T-helper 2 cell treated with Interferon-gamma antibody and Interleukin-4, amounts not matched to agents 100 ng/mL and 5 ng/mL, for 36 hours (primary cell): ENCODE data around the gene ACTR6. TPM values are rescaled to one million over a fixed set of nuclear protein-coding genes. Genes with fewer than 3 reads are reported as not detected.
"Not testable (repeated sequence)": the region's sequence is repeated elsewhere in the genome, so short reads cannot be mapped to it uniquely, and the experiment has no call there.

Experiments
- intact Hi-C: fragments of 100-400 bp; cut with micrococcal nuclease; formaldehyde crosslinking; loops from one replicate; pipeline ENCODE4 v1.15.1; 2023
- total RNA-seq: library from RNA; stranded (reverse); gene quantifications from 2 replicates; pipeline ENCODE4 v1.2.3, GENCODE V29; 2022

The ACTR6 gene
- total RNA-seq: 29.2 and 33.6 TPM in 2 replicates

- intact Hi-C loops: loop anchor here (1.0 to 5.0 kb wide), 6 partner anchors 36 to 1698 kb away; partner anchors contain the start of genes BLTP3B, DEPDC4, SCYL2 and TMPO
These were observed at the start of gene ACTR6 for GRCh38 chr12:100200463-100201181. Gene ACTR6 (plus strand): TSS chr12:100200815. CDS start chr12:100200852, 37 bp downstream.

GRCh38 chr12:100151769-100152168 lies 48.8 kb upstream of the ACTR6 start:
- intact Hi-C loops: loop anchor here (10.0 kb wide), 2 partner anchors 253 to 403 kb away; no protein-coding TSS in a partner anchor

- intact Hi-C loops: loop anchor here (10.0 kb wide), 2 partner anchors 252 to 402 kb away; no protein-coding TSS in a partner anchor
These were observed 47.5 kb upstream of the ACTR6 start for GRCh38 chr12:100153131-100153530.

- intact Hi-C loops: loop anchor here (1.0 to 10.0 kb wide), 4 partner anchors 11 to 400 kb away; partner anchors contain the start of gene ACTR6
These were observed 46.0 kb upstream of the ACTR6 start for GRCh38 chr12:100154474-100155247.

GRCh38 chr12:100156731-100157426 lies 43.7 kb upstream of the ACTR6 start:
- intact Hi-C loops: loop anchor here (10.0 kb wide), 2 partner anchors 248 to 398 kb away; no protein-coding TSS in a partner anchor

- intact Hi-C loops: loop anchor here (10.0 kb wide), 2 partner anchors 247 to 397 kb away; no protein-coding TSS in a partner anchor
These were observed 43.2 kb upstream of the ACTR6 start for GRCh38 chr12:100157427-100157821.

- intact Hi-C loops: loop anchor here (10.0 kb wide), 2 partner anchors 246 to 396 kb away; no protein-coding TSS in a partner anchor
These were observed 42.1 kb upstream of the ACTR6 start for GRCh38 chr12:100158535-100158934.

GRCh38 chr12:100159391-100160104 lies 41.1 kb upstream of the ACTR6 start:
- intact Hi-C loops: loop anchor here (10.0 kb wide), 2 partner anchors 245 to 395 kb away; no protein-coding TSS in a partner anchor

GRCh38 chr12:100163416-100164152 lies 37.0 kb upstream of the ACTR6 start:
- intact Hi-C loops: loop anchor here (1.0 to 2.0 kb wide), 2 partner anchors 21 to 37 kb away; partner anchors contain the start of genes ACTR6 and BLTP3B

GRCh38 chr12:100164153-100164704 lies 36.4 kb upstream of the ACTR6 start:
- intact Hi-C loops: loop anchor here (1.0 to 2.0 kb wide), 2 partner anchors 21 to 36 kb away; partner anchors contain the start of genes ACTR6 and BLTP3B

- intact Hi-C loops: loop anchor here (2.0 kb wide), 1 partner anchor 23 kb away; the partner anchor contains the start of gene BLTP3B
These were observed 35.3 kb upstream of the ACTR6 start for GRCh38 chr12:100165356-100165755.

- intact Hi-C loops: no loop called here
These were observed 34.4 kb upstream of the ACTR6 start for GRCh38 chr12:100166232-100166631.

GRCh38 chr12:100168562-100168961 lies 32.1 kb upstream of the ACTR6 start:
- intact Hi-C loops: no loop called here

GRCh38 chr12:100169345-100169744 lies 31.3 kb upstream of the ACTR6 start:
- intact Hi-C loops: no loop called here

- intact Hi-C loops: no loop called here
These were observed 30.2 kb upstream of the ACTR6 start for GRCh38 chr12:100170313-100170858.

- intact Hi-C loops: no loop called here
These were observed 29.4 kb upstream of the ACTR6 start for GRCh38 chr12:100171248-100171647.

- intact Hi-C loops: no loop called here
These were observed 27.5 kb upstream of the ACTR6 start for GRCh38 chr12:100173111-100173510.

GRCh38 chr12:100174495-100174894 lies 26.1 kb upstream of the ACTR6 start:
- intact Hi-C loops: no loop called here

GRCh38 chr12:100176493-100176892 lies 24.1 kb upstream of the ACTR6 start:
- intact Hi-C loops: not testable (repeated sequence)
